Sigmoid colon (tissue), 3 donors: ENCODE results near the gene CHORDC1.

Source experiments
- CTCF ChIP-seq, 4 experiments: fragments of 450-650 bp in 3 of 4; fragments of 200-600 bp in 1 of 4; IDR thresholded peaks; one replicate each; pipeline ENCODE4 v1.5.1; 2016 to 2019; ENCODE audit warnings: antibody characterized with exemption in 4 of 4, mild to moderate bottlenecking in 3 of 4, moderate library complexity in 2 of 4
- POLR2A ChIP-seq, 2 donors: fragments of 450-650 bp; IDR thresholded peaks; one replicate each; pipeline ENCODE4 v1.6.1; 2016; ENCODE audit warnings: antibody characterized with exemption in 2 of 2, mild to moderate bottlenecking in 2 of 2, moderate library complexity in 2 of 2

DNA sequence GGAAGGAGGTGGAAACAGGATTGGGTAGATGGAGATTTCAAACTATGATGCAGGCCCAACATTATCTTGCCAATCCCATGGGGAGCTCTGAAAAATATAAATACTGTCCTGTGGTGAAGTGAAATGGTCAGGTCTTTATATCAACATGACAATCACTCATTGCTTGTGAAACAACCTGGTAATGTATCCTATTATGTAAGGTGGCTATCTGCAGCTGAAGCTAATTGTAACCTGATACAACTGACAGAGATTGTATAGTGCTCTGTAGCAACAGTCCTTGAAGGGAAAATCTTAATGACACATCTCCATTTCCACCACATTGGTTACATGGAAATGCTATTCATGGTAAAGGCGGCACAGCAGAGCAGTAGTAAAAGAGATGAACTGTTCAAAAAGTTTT is 20.7 kb upstream of the CHORDC1 start:
- TF ChIP-seq POLR2A (IDR thresholded peaks at IDR 0.05), result no peak
- TF ChIP-seq CTCF (IDR thresholded peaks at IDR 0.05), result no peak
